Muscle of leg (tissue), 11 donors: ENCODE results near the gene MYO7A. TPM values are rescaled to one million over a fixed set of nuclear protein-coding genes. Genes with fewer than 3 reads are reported as not detected.

Experiments used
- DNase-seq: peaks from one replicate; pipeline ENCODE4 v3.0.0; 2013
- H3K27ac ChIP-seq: one replicate; pipeline ENCODE4 v1.5.1; 2013; ENCODE audit warnings: mild to moderate bottlenecking, low read length, control low read depth
- H3K27me3 ChIP-seq: one replicate; pipeline ENCODE4 v1.6.1; 2013; ENCODE audit warnings: low read length; ENCODE audit not compliant: control insufficient read depth, insufficient read depth
- H3K36me3 ChIP-seq: one replicate; pipeline ENCODE4 v1.6.1; 2013; ENCODE audit warnings: low read length; ENCODE audit not compliant: control insufficient read depth, insufficient read depth
- H3K4me1 ChIP-seq: one replicate; pipeline ENCODE4 v1.6.1; 2013; ENCODE audit warnings: low read length; ENCODE audit not compliant: control insufficient read depth, insufficient read depth
- H3K4me3 ChIP-seq: one replicate; pipeline ENCODE4 v1.5.1; 2013; ENCODE audit warnings: low read length, control low read depth
- H3K9me3 ChIP-seq: replicated peaks from 2 replicates; pipeline ENCODE4 v1.6.1; 2013; ENCODE audit warnings: low read depth, low read length; ENCODE audit not compliant: control insufficient read depth
- WGBS: methylation state at CpG from one replicate; pipeline ENCODE4 v1.1.5; 2013; ENCODE audit warnings: missing lambda C conversion rate; ENCODE audit not compliant: insufficient coverage; 5-methylcytosine and 5-hydroxymethylcytosine counted together
- polyA plus RNA-seq, 8 donors: library from polyadenylated mRNA; unstranded; fragments of 120-200 nt; gene quantifications; one replicate each; pipeline versions ENCODE4 v1.2.1 to v1.2.3, GENCODE V29; 2013; ENCODE audit warnings: inconsistent platforms in 1 of 8, low replicate concordance in 1 of 8; ENCODE audit not compliant: insufficient read length in 8 of 8, insufficient read depth in 1 of 8
- total RNA-seq: library from RNA; stranded (reverse); fragments of 120-200 nt; gene quantifications from one replicate; pipeline ENCODE4 v1.2.4, GENCODE V29; 2013

MYO7A gene
- total and polyA plus RNA-seq, 9 donors: 2.2 to 6.5 (median 3.8) TPM

- Histone ChIP-seq H3K4me3 (no peak overlapping the region), H3K4me1 (peaks cover 13% of the 10 kb centered on the region), H3K9me3 (no peaks in the 10 kb centered on the region), H3K27me3 (no peaks in the 10 kb centered on the region), H3K36me3 (peaks cover 10% of the 10 kb centered on the region), H3K27ac (no peak overlapping the region)
- 91% methylated on average over 6 of the region's 6 CpGs for WGBS
- DNase-seq: no peak
Measured at GRCh38 chr11:77111946-77112345, 16.1 kb upstream of the MYO7A start.

- Histone ChIP-seq H3K4me1 (peaks cover 11% of the 10 kb centered on the region), H3K36me3 (peaks cover 10% of the 10 kb centered on the region), H3K27me3 (no peaks in the 10 kb centered on the region), H3K9me3 (no peaks in the 10 kb centered on the region), H3K27ac (no peak overlapping the region), H3K4me3 (no peak overlapping the region)
- no peak for DNase-seq
- WGBS: 87% methylated on average over 16 of the region's 20 CpGs
Measured at GRCh38 chr11:77112641-77113381, 15.2 kb upstream of the MYO7A start.

- DNase-seq: peak; percentile 49
- H3K36me3 ChIP-seq: peaks cover 16% of the 10 kb centered on the region
- H3K4me1 ChIP-seq: peaks cover 6% of the 10 kb centered on the region
- H3K4me3 ChIP-seq: no peak overlapping the region
- WGBS: 48% methylated on average over 5 of the region's 8 CpGs
- no peaks in the 10 kb centered on the region for H3K27me3 ChIP-seq
- no peak overlapping the region for H3K27ac ChIP-seq
- no peaks in the 10 kb centered on the region for H3K9me3 ChIP-seq
Measured at GRCh38 chr11:77113382-77114088, 14.5 kb upstream of the MYO7A start.

GRCh38 chr11:77114089-77114463 lies 14.0 kb upstream of the MYO7A start:
- no peak overlapping the region for H3K4me3 ChIP-seq
- H3K27me3 ChIP-seq: no peaks in the 10 kb centered on the region
- H3K27ac ChIP-seq: no peak overlapping the region
- no peaks in the 10 kb centered on the region for H3K9me3 ChIP-seq
- peaks cover 16% of the 10 kb centered on the region for H3K36me3 ChIP-seq
- DNase-seq: no peak
- peaks cover 6% of the 10 kb centered on the region for H3K4me1 ChIP-seq
- WGBS: 91% methylated on average over 5 of the region's 13 CpGs

- H3K36me3 ChIP-seq: peaks cover 23% of the 10 kb centered on the region
- no peak for DNase-seq
- H3K27me3 ChIP-seq: no peaks in the 10 kb centered on the region
- no peak overlapping the region for H3K27ac ChIP-seq
- WGBS: 94% methylated on average over 16 of the region's 16 CpGs
- H3K4me3 ChIP-seq: no peak overlapping the region
- H3K4me1 ChIP-seq: no peaks in the 10 kb centered on the region
- H3K9me3 ChIP-seq: no peaks in the 10 kb centered on the region
Measured at GRCh38 chr11:77115181-77115611, 12.8 kb upstream of the MYO7A start.

GRCh38 chr11:77115956-77116355 lies 12.1 kb upstream of the MYO7A start:
- no peak for DNase-seq
- Histone ChIP-seq H3K4me3 (no peak overlapping the region), H3K27ac (no peak overlapping the region), H3K36me3 (peaks cover 27% of the 10 kb centered on the region), H3K4me1 (no peaks in the 10 kb centered on the region), H3K9me3 (no peaks in the 10 kb centered on the region), H3K27me3 (no peaks in the 10 kb centered on the region)
- 90% methylated on average over 6 of the region's 15 CpGs for WGBS

GRCh38 chr11:77117492-77117891 lies 10.6 kb upstream of the MYO7A start:
- Histone ChIP-seq H3K4me1 (no peaks in the 10 kb centered on the region), H3K27me3 (no peaks in the 10 kb centered on the region), H3K9me3 (no peaks in the 10 kb centered on the region), H3K36me3 (peaks cover 36% of the 10 kb centered on the region), H3K27ac (no peak overlapping the region), H3K4me3 (no peak overlapping the region)
- 62% methylated on average over 7 of the region's 7 CpGs for WGBS
- no peak for DNase-seq

GRCh38 chr11:77118086-77118485 lies 10.0 kb upstream of the MYO7A start:
- WGBS: 100% methylated on average over 6 of the region's 17 CpGs
- H3K9me3 ChIP-seq: no peaks in the 10 kb centered on the region

GRCh38 chr11:77118971-77119370 lies 9.1 kb upstream of the MYO7A start:
- WGBS: 90% methylated on average over 10 of the region's 12 CpGs
- H3K36me3 ChIP-seq: peaks cover 43% of the 10 kb centered on the region
- H3K27ac ChIP-seq: no peak overlapping the region

More at GRCh38 chr11:77118086-77118485, 10.0 kb upstream of the MYO7A start:
- no peak overlapping the region for H3K27ac ChIP-seq
- H3K4me3 ChIP-seq: no peak overlapping the region
- H3K4me1 ChIP-seq: no peaks in the 10 kb centered on the region
- peaks cover 38% of the 10 kb centered on the region for H3K36me3 ChIP-seq
- no peak for DNase-seq
- H3K27me3 ChIP-seq: no peaks in the 10 kb centered on the region

GRCh38 chr11:77119531-77119936 lies 8.5 kb upstream of the MYO7A start:
- peaks cover 41% of the 10 kb centered on the region for H3K36me3 ChIP-seq
- DNase-seq: no peak
- H3K27me3 ChIP-seq: no peaks in the 10 kb centered on the region

More at GRCh38 chr11:77118971-77119370, 9.1 kb upstream of the MYO7A start:
- no peak overlapping the region for H3K4me3 ChIP-seq
- no peaks in the 10 kb centered on the region for H3K9me3 ChIP-seq
- DNase-seq: no peak
- no peaks in the 10 kb centered on the region for H3K27me3 ChIP-seq
- H3K4me1 ChIP-seq: no peaks in the 10 kb centered on the region

More at GRCh38 chr11:77119531-77119936, 8.5 kb upstream of the MYO7A start:
- Histone ChIP-seq H3K4me1 (no peaks in the 10 kb centered on the region), H3K9me3 (no peaks in the 10 kb centered on the region), H3K4me3 (no peak overlapping the region), H3K27ac (no peak overlapping the region)
- 94% methylated on average over 9 of the region's 9 CpGs for WGBS
